ENCODE measurements around the gene SPAG4. TPM values are rescaled to one million over a fixed set of nuclear protein-coding genes. Genes with fewer than 3 reads are reported as not detected.
A peak's percentile ranks its signal among the peaks of the same experiment; 100 is the strongest.

SPAG4 gene
- total and polyA plus RNA-seq, 8 donors: 1.5 to 3.5 (median 2.2) TPM

DNA sequence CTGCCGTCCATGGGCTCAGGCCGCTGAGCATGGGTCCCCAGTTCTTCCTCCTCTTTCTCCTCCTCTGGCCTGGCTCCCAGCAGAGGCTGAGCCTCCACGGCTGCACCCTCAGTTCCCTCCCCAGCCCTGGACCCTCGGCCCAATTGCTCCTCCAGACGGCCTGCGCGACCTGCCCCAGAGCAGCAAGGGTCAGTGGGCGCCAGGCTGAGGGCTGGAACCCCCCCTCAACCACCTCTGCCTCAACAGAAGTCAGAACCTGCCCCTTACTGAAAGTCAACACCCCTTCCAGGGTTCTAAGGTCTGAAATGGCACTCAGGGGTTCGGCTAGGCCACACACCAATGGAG, 15.9 kb upstream of the SPAG4 start:
- H3K27me3 ChIP-seq: peaks cover 10 to 33% of the 10 kb centered on the region in 2 donors
- TF ChIP-seq, protein P1, sequence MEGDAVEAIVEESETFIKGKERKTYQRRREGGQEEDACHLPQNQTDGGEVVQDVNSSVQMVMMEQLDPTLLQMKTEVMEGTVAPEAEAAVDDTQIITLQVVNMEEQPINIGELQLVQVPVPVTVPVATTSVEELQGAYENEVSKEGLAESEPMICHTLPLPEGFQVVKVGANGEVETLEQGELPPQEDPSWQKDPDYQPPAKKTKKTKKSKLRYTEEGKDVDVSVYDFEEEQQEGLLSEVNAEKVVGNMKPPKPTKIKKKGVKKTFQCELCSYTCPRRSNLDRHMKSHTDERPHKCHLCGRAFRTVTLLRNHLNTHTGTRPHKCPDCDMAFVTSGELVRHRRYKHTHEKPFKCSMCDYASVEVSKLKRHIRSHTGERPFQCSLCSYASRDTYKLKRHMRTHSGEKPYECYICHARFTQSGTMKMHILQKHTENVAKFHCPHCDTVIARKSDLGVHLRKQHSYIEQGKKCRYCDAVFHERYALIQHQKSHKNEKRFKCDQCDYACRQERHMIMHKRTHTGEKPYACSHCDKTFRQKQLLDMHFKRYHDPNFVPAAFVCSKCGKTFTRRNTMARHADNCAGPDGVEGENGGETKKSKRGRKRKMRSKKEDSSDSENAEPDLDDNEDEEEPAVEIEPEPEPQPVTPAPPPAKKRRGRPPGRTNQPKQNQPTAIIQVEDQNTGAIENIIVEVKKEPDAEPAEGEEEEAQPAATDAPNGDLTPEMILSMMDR (IDR thresholded peaks at IDR 0.05): no peak
- ATAC-seq (no peak), DNase-seq (peak in 1 of 4 donors; percentile 4)
- no peaks in the 10 kb centered on the region for H3K9me3 ChIP-seq
- H3K4me1 ChIP-seq: peaks cover 10 to 20% of the 10 kb centered on the region in 2 donors
- no peak overlapping the region for H3K4me3 ChIP-seq
- intact Hi-C loops (cut with DNase I): no loop called here
- H3K36me3 ChIP-seq: no peaks in the 10 kb centered on the region
- no peak overlapping the region for H3K27ac ChIP-seq

GRCh38 chr20:35600176-35600992, 15.2 kb upstream of the SPAG4 start:
- H3K27me3 ChIP-seq: peaks cover 10 to 33% of the 10 kb centered on the region in 2 donors
- ATAC-seq: no peak
- intact Hi-C loops (cut with DNase I): no loop called here
- peak overlapping the region; percentile 13 to 37 for H3K4me3 ChIP-seq
- H3K4me1 ChIP-seq: peaks cover 10 to 20% of the 10 kb centered on the region in 2 donors
- TF ChIP-seq, protein P1 (IDR thresholded peaks at IDR 0.05): no peak
- H3K27ac ChIP-seq: no peak overlapping the region
- H3K9me3 ChIP-seq: no peaks in the 10 kb centered on the region
- H3K36me3 ChIP-seq: no peaks in the 10 kb centered on the region
- no peak for DNase-seq

GRCh38 chr20:35600993-35601973, 14.3 kb upstream of the SPAG4 start:
- Histone ChIP-seq H3K4me1 (peaks cover 10 to 20% of the 10 kb centered on the region in 2 donors), H3K27ac (no peak overlapping the region), H3K27me3 (peaks cover 10 to 33% of the 10 kb centered on the region in 2 donors), H3K4me3 (peak overlapping the region; percentile 13 to 37), H3K36me3 (no peaks in the 10 kb centered on the region), H3K9me3 (no peaks in the 10 kb centered on the region)
- TF ChIP-seq, protein P1 (IDR thresholded peaks at IDR 0.05): peak; percentile 30 to 47
- peak; percentile 87 for ATAC-seq
- peak; percentile 72 to 95 (median 85) for DNase-seq
- intact Hi-C loops (cut with DNase I): no loop called here

GRCh38 chr20:35601990-35602389, 13.6 kb upstream of the SPAG4 start:
- Histone ChIP-seq H3K36me3 (no peaks in the 10 kb centered on the region), H3K4me3 (peak overlapping the region; percentile 13 to 37), H3K9me3 (no peaks in the 10 kb centered on the region), H3K27me3 (peaks cover 10 to 33% of the 10 kb centered on the region in 2 donors), H3K27ac (no peak overlapping the region), H3K4me1 (peaks cover 10 to 20% of the 10 kb centered on the region in 2 donors)
- intact Hi-C loops (cut with DNase I): no loop called here
- DNase-seq: no peak
- no peak for ATAC-seq
- TF ChIP-seq, protein P1 (IDR thresholded peaks at IDR 0.05): no peak

Data from left lung (tissue), 10 donors.